GM19035 (cell line): Measurements from ENCODE around the gene PLBD1.

Experiments used
- ATAC-seq: cut with Tn5 transposase; IDR thresholded peaks from one replicate; pipeline ENCODE4 v1.9.1; 2021; ENCODE audit not compliant: unreplicated experiment

Gene PLBD1

GRCh38 chr12:14514154-14514842, 53.4 kb downstream of the PLBD1 start:
- no peak for ATAC-seq

GRCh38 chr12:14510574-14510973, 57.1 kb downstream of the PLBD1 start:
- ATAC-seq, result no peak

GRCh38 chr12:14505626-14506596, 61.8 kb downstream of the PLBD1 start:
- no peak for ATAC-seq

- ATAC-seq, result no peak
These were observed 72.4 kb downstream of the PLBD1 start for GRCh38 chr12:14495326-14495725.

GRCh38 chr12:14482886-14483285, 84.8 kb downstream of the PLBD1 start:
- ATAC-seq, result no peak

GRCh38 chr12:14482361-14482760, 85.3 kb downstream of the PLBD1 start:
- no peak for ATAC-seq

GRCh38 chr12:14481201-14481600, 86.5 kb downstream of the PLBD1 start:
- ATAC-seq, result no peak

- ATAC-seq, result no peak
These were observed 88.7 kb downstream of the PLBD1 start for GRCh38 chr12:14479004-14479403.

GRCh38 chr12:14473707-14474287, 93.9 kb downstream of the PLBD1 start:
- ATAC-seq, result no peak

GRCh38 chr12:14471497-14471896, 96.2 kb downstream of the PLBD1 start:
- ATAC-seq, result no peak

GRCh38 chr12:14460212-14460841, 107.4 kb downstream of the PLBD1 start:
- ATAC-seq, result no peak

- ATAC-seq, result peak; percentile 65
These were observed 113.4 kb downstream of the PLBD1 start for GRCh38 chr12:14454098-14454907.
